Stimulated activated naive CD4-positive, alpha-beta T cell treated with Interleukin-2 at 50 U/mL for 16 hours (primary cell): Measurements from ENCODE around the gene DDX24.
"Not testable (repeated sequence)": the region's sequence is repeated elsewhere in the genome, so short reads cannot be mapped to it uniquely, and the experiment has no call there.

Source experiments
- DNase-seq: peaks from one replicate; lab custom pipeline; 2025; lab: John Stamatoyannopoulos, UW

Gene DDX24

DNA sequence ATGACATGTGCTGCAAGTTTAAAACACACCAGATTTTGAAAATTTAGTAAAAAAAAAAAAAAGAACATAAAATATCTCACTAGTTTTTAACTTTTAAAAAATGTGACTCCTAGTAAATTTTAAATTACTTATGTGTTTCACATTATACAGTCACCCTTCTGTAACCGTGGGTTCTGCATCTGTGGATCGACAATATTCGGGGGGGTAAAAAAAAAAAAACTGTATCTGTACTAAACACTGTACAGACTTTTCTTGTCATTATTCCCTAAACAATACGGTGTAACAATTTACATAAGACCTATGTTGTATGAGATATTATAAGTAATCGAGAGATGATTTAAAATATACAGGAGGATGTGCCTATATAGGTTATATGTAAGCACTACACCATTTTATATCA, 3.2 kb downstream of the DDX24 start:
- DNase-seq = no peak

GRCh38 chr14:94077111-94077821, 3.7 kb downstream of the DDX24 start:
- DNase-seq = no peak

GRCh38 chr14:94075008-94075407, 6.0 kb downstream of the DDX24 start:
- DNase-seq = no peak

GRCh38 chr14:94074534-94074933, 6.5 kb downstream of the DDX24 start:
- DNase-seq = no peak

DNA sequence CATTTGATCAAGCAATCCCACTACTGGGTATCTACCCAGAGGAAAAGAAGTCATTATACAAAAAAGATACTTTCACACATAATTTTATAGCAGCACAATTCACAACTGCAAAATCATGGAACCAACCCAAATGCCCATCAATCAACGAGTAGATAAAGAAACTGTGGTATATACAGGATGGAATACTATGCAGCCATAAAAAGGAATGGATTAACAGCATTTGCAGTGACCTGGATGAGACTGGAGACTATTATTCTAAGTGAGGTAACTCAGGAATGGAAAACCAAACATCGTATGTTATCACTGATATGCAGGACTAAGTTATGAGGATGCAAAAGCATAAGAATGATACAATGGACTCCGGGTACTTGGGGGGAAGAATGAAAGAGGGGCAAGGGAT, 8.9 kb downstream of the DDX24 start:
- DNase-seq = not testable (repeated sequence)

GRCh38 chr14:94066089-94066676, 14.8 kb downstream of the DDX24 start:
- no peak for DNase-seq

DNA sequence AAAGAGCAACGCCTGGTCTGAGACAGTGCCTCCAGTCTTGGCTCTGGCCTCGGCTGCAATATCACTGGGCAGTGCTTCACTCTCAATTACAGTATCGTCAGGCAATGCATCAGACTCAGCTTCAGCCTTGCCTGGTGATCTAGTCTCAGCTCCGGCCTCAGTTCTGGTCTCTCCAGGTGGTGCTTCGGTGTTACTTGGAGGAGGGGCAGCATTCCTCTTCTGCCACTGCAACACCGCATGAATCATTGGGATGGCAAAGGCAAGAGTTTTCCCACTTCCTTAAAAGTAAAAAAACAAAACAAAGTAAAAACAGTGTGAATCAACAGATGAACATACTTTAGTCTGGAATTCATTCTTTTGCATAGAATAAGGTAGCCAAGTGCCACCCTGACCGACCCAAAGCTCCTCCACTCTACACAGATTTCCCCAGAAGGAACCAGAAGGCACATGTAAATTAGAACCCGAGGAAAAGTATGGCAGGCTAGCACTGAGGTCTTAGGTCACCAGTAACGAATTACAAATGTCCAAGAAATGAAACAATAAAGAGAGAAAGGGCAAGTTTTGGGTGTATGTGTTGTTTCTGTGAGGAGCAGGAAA, 18.6 kb downstream of the DDX24 start:
- DNase-seq = no peak

DNA sequence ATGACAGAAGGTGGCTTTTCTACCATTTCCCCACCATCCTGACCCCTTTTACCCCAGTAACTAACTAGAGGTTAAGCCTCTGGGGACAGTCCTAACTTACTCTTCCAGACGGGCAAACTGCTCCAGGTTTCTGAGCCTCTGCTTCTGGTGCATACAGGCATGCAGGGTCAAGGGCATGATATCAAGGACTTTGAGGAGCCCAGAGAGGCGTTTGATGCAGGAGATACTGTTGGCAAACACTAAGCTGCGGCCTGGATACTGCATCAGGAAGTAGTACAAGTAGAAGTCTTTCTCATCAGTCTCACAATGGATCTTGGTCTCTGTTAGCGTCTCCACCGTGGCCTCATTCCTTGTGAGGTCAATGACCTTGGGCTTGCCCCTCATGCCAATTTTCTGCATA, 21.0 kb downstream of the DDX24 start:
- no peak for DNase-seq

GRCh38 chr14:94058674-94059138, 22.3 kb downstream of the DDX24 start:
- DNase-seq = no peak

GRCh38 chr14:94058128-94058673, 22.8 kb downstream of the DDX24 start:
- no peak for DNase-seq

GRCh38 chr14:94056579-94057308, 24.3 kb downstream of the DDX24 start:
- DNase-seq = peak; percentile 5

- DNase-seq = no peak
Measured at GRCh38 chr14:94054936-94055335, 26.1 kb downstream of the DDX24 start.

- DNase-seq = no peak
Measured at GRCh38 chr14:94054401-94054800, 26.6 kb downstream of the DDX24 start.

- DNase-seq = no peak
Measured at GRCh38 chr14:94052662-94053061, 28.3 kb downstream of the DDX24 start.

DNA sequence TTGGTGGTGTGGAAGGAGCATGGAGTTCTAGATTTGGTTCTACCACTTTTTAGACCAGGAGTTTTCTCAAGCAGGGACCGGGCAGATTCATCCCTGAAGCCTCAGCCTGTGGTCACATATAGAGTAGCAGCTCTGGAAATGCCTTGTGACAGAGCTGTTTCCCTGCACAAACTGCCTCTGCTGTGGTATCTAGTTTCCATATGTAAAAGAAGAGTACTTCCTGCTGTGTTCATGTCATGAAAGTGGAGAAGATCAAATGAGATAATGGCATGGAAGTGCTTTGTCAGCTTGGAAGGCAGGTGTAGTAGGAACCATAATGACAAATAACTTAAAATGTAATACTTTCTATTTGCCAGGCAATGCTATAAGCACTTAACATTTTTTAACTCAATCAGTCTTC, 28.8 kb downstream of the DDX24 start:
- DNase-seq = no peak

DNA sequence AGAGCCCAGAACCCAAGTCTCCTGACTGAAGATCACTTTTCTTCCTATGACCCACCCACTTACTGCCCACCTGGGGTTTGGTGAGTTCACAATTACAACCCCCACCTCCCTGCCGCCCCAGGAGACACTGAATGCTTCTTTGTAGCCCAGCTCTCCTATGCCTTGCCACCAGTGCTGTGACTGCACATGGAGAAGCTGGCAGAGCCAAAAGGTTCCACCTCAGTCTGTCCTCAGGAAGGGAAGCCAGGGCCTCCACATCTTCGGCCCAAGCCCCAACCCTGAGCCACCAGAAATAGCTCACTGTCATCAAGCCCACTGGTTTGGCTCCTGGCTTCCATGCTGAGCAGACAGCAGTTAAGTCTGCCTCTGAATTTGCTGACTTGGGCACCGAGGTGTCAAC, 29.2 kb downstream of the DDX24 start:
- DNase-seq = no peak

GRCh38 chr14:94051115-94051514, 29.9 kb downstream of the DDX24 start:
- no peak for DNase-seq

DNA sequence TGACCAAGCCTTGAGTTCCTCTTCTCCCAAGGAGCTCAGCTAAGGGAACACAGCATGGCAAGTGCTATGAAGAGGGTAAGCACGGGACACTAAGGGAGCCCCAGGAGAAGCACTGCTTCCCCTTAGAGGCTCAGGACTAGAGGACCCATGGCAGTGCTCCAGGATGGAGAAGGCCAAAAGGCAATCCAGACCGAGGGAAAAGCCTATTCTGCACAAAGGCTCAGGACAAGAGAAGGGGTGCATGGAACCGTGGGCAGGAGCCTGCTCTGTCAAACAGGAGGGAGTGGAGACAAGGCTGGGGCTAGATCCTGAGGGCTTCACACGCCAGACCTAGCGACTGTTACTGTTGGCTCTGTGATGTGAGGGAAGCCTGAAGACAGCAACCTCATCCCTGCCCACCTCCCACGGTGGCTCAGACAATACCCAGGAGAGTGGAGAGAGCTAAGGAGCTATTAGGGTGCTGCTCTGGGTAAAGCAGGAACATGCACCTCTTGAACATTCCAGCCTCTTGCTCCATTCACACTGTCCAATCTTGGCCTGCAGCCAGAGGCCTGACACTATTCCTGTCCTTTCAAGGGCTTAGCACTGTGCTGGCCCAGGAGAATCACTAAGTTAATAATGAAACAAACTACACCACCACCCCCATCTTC, 30.6 kb downstream of the DDX24 start:
- DNase-seq = no peak

GRCh38 chr14:94049625-94050023, 31.4 kb downstream of the DDX24 start:
- no peak for DNase-seq

DNA sequence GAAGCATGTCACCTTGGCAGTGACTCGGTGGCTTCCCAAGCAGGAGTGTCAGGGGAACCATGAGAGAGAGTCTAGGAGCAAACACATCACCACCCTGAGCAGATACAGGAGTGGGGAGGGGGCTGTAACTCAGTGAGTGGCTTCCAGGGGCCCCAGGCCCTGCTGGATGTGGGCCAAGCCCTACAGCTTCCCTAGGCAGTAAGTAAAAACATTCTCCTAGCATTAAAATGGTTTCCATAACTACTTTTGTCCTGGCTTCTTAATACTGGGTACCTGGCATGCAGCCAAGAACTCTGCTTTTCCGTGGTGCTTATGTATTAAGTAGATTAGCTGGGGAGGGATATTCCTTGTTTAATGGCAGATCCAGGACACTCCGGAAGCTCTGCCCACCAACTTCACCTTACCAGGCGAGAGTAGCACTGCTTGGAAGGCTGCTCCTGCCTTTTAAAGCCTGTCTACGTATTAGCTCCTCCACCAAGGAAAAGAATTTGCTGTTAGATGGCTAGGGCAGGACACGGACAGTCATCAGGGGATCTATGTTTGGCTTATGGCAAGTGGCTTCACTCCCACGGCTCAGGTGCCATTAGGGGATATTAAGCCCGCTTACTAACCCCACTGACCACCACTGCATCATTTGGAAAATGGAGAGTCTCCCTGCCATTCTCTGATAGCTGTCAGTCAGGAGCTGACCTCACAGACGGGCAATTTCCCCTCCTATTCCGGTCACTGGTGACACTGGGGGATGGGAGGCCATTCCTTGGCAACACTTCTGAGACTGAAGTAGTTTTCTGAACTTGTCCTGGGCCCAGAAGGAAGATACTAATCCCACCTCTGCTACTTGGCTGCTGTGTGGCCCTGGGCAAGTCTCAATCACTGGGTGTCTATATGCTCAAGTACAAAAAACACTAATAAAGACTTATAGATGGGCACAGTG, 32.0 kb downstream of the DDX24 start:
- DNase-seq = no peak

DNA sequence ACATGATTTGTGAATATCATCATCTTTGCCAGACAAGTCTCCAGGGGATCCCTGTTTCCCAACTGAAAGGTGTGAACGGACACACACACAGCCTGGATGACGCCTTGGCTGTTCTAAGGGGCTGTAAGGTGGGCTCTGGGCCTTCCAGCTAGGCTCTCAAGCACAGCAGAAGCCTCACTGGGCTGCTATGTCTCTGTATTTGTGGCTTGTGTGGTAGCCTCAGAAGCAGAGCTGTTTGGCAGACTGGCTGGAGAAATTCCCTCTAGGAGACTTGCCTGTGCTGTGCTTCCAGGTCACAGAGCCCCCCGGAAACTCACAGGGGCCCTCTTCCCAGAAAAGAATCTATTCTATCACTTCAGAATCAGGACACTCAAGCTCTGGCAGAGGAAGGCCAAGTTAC, 33.4 kb downstream of the DDX24 start:
- DNase-seq = no peak
